Measurements from ENCODE around the gene KRTAP17-1. TPM values are rescaled to one million over a fixed set of nuclear protein-coding genes. Genes with fewer than 3 reads are reported as not detected.
"Not testable (repeated sequence)": the region's sequence is repeated elsewhere in the genome, so short reads cannot be mapped to it uniquely, and the experiment has no call there.

KRTAP17-1 gene
- total RNA-seq, 1 donor from 2014 or later = not detected

DNA sequence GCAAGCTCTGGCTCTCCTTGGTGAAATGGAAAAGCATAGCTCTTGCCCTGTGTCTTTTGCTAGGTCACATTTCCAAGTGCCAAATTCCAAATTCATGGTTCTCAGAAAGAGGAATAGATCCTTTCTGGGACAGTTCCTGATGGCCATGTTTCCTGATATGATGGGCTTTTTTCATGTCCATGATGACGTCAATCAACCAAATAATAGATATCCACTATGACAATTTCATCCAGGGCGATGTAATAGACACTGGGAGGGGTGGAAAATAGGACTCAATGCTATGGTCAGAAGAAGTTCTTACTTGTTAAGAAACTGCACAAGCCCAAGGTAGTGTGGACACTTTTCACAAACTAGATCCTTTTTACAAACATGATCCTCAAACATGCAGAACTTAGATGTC, 35.7 kb upstream of the KRTAP17-1 start:
- Histone ChIP-seq H3K36me3 (ENCODE audit: control insufficient read depth, insufficient read depth, low read length) (no peaks in the 10 kb centered on the region), H3K27me3 (ENCODE audit: control insufficient read depth, insufficient read depth, low read length) (no peaks in the 10 kb centered on the region), H3K4me3 (ENCODE audit: low read depth, low read length) (no peak overlapping the region)
- FAIRE-seq = no peak
- TF ChIP-seq, protein P1, sequence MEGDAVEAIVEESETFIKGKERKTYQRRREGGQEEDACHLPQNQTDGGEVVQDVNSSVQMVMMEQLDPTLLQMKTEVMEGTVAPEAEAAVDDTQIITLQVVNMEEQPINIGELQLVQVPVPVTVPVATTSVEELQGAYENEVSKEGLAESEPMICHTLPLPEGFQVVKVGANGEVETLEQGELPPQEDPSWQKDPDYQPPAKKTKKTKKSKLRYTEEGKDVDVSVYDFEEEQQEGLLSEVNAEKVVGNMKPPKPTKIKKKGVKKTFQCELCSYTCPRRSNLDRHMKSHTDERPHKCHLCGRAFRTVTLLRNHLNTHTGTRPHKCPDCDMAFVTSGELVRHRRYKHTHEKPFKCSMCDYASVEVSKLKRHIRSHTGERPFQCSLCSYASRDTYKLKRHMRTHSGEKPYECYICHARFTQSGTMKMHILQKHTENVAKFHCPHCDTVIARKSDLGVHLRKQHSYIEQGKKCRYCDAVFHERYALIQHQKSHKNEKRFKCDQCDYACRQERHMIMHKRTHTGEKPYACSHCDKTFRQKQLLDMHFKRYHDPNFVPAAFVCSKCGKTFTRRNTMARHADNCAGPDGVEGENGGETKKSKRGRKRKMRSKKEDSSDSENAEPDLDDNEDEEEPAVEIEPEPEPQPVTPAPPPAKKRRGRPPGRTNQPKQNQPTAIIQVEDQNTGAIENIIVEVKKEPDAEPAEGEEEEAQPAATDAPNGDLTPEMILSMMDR (IDR thresholded peaks at IDR 0.05; ENCODE audit: insufficient read depth, low read length, severe bottlenecking) = no peak
- no peak for DNase-seq (ENCODE audit: low read depth)

DNA sequence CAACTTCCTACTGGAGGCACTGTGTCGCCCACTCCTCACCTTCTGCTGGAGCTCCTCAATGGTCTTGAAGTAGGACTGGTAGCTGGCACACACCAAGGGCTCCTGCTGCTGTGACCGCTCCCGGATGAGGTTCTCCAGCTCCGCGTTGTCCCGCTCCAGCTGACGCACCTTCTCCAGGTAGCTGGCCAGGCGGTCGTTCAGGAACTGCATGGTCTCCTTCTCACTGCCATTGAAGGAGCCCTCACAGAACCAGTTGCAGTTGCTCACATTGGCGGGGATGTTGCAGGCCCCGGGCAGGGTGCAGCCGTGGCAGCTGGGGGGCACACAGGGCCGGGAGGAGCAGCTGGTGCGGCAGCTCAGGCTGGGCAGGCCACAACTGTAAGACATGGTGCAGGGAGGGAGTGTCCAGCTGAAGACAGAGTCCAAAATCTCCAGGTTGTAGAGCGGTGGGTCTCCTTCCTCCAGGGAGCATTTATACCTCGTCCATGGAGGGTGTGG, 34.9 kb upstream of the KRTAP17-1 start, which contains the start of gene KRT33A:
TSS of gene KRT33A (minus strand) at position 448 of the 498 bp plus-strand sequence. CDS start at position 387, 61 bp downstream.
- H3K4me3 ChIP-seq (ENCODE audit: low read depth, low read length); H3K27me3 ChIP-seq (ENCODE audit: control insufficient read depth, insufficient read depth, low read length); FAIRE-seq; H3K36me3 ChIP-seq (ENCODE audit: control insufficient read depth, insufficient read depth, low read length); DNase-seq (ENCODE audit: low read depth): not testable (repeated sequence)

DNA sequence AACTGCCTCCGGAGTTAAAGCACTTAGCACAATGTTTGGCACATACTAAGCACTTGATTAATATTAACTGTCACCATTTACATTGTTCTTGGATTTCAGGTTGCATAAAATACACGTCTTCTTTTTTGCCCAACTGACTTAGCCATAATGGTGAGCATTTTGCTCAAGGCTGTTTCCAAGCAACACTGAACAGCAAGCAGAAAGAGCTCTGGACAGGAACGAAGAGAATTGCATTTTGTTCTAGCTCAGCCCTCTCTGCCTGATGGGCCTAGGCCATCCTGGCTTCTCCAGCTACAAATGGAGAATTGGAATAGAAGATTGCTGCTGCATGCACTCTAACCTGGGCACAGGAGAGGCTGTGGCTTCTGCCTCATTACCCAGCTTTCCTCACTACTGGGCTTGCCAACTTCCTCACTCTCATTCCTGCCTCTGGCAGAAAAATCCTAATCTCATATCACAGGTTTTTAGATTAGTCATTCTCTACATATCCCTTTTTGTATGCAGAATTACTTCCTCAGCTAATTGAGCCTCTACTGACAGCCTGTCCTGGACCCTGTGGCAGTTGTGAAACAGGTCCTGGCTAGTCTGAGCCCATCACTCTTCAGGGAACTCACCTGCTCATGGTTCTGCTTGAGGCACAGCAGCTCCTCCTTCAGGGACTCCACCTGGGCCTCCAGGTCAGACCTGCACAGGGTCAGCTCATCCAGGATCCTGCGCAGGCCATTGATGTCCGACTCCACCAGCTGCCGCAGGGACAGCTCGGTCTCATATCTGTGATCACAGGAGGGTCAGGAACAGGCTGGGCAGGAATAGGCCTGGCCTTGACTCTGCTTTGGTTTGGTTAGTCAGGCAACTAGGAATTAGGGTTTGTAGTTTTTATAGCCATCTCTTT, 32.6 kb upstream of the KRTAP17-1 start:
- Histone ChIP-seq H3K36me3 (ENCODE audit: control insufficient read depth, insufficient read depth, low read length) (no peaks in the 10 kb centered on the region), H3K4me3 (ENCODE audit: low read depth, low read length) (no peak overlapping the region), H3K27me3 (ENCODE audit: control insufficient read depth, insufficient read depth, low read length) (no peaks in the 10 kb centered on the region)
- FAIRE-seq (peak; percentile 93), DNase-seq (ENCODE audit: low read depth) (peak; percentile 93)
- TF ChIP-seq, protein P1 (IDR thresholded peaks at IDR 0.05; ENCODE audit: insufficient read depth, low read length, severe bottlenecking) = no peak

DNA sequence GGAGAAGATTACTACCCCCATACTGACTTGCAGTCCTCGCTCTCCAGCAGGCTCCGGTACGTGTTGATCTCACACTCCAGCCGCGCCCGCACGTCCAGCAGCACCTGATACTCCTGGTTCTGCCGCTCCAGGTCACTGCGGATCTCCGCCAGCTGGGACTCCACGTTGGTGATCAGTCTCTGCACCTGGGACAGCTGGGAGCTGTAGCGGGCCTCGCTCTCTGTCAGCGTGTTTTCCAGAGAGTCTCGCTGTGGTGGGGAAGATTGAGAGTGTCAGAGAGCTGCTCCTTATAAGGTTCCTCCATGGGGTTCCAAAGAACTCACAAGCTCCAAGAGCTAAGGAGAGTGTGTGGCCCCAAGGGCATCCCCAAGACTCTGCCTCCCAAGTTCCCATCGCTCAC, 30.9 kb upstream of the KRTAP17-1 start:
- DNase-seq (ENCODE audit: low read depth); H3K27me3 ChIP-seq (ENCODE audit: control insufficient read depth, insufficient read depth, low read length); H3K36me3 ChIP-seq (ENCODE audit: control insufficient read depth, insufficient read depth, low read length); H3K4me3 ChIP-seq (ENCODE audit: low read depth, low read length): not testable (repeated sequence)
- FAIRE-seq = peak; percentile 93

DNA sequence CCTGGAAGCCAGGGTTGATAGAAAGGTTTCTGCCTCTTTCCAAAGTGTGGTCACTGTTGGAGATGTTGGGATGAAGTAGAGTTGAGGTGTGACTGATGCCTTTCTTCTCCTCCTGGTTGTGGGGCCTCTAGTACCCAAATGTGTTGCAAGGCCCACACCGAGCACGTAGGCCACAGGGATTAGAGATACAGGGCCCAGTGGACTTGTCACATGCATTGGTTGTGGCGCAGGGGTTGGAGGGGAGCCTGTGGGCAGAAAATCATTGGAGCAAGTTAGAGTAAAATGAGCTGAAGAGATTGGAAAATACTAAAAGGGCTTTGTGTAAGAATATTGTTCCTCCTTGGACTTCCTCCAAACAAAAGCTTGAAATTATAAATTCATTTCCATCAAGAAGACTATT, 30.5 kb upstream of the KRTAP17-1 start:
- DNase-seq (ENCODE audit: low read depth) (no peak), FAIRE-seq (peak; percentile 64)
- no peak overlapping the region for H3K4me3 ChIP-seq (ENCODE audit: low read depth, low read length)
- no peaks in the 10 kb centered on the region for H3K36me3 ChIP-seq (ENCODE audit: control insufficient read depth, insufficient read depth, low read length)
- H3K27me3 ChIP-seq (ENCODE audit: control insufficient read depth, insufficient read depth, low read length) = no peaks in the 10 kb centered on the region
- TF ChIP-seq, protein P1 (IDR thresholded peaks at IDR 0.05; ENCODE audit: insufficient read depth, low read length, severe bottlenecking) = no peak

DNA sequence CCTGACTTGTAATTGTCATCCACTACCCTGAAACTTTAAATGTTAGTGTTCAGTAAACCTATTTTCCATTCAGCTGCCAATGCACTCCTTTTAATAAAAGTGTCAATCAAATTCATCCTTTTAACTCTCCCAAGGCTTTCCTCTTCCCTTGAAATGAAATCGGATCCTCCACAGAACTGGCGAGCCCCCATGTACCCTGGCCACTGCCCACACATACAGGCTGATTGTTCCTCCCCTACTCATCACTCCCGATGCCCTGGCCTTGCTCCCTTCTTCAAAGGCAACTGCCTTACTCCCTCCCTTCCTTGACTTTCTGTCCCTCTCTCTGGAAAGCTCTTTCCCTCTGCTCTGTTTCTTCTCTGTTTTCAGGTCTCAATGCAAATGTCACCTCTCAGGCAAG, 27.5 kb upstream of the KRTAP17-1 start:
- DNase-seq (ENCODE audit: low read depth) = no peak
- TF ChIP-seq, protein P1 (IDR thresholded peaks at IDR 0.05; ENCODE audit: insufficient read depth, low read length, severe bottlenecking) = no peak
- FAIRE-seq = no peak
- Histone ChIP-seq H3K4me3 (ENCODE audit: low read depth, low read length) (no peak overlapping the region), H3K36me3 (ENCODE audit: control insufficient read depth, insufficient read depth, low read length) (no peaks in the 10 kb centered on the region), H3K27me3 (ENCODE audit: control insufficient read depth, insufficient read depth, low read length) (no peaks in the 10 kb centered on the region)

All from bronchial epithelial cell (primary cell).